EH (cell line): ENCODE data around the gene SLC2A4.
A peak's percentile ranks its signal among the peaks of the same experiment; 100 is the strongest.

ENCODE experiments used
- DNase-seq: peaks from one replicate; pipeline ENCODE4 v3.0.0-alpha.2; 2015; ENCODE audit warnings: low read depth

The SLC2A4 gene

DNA sequence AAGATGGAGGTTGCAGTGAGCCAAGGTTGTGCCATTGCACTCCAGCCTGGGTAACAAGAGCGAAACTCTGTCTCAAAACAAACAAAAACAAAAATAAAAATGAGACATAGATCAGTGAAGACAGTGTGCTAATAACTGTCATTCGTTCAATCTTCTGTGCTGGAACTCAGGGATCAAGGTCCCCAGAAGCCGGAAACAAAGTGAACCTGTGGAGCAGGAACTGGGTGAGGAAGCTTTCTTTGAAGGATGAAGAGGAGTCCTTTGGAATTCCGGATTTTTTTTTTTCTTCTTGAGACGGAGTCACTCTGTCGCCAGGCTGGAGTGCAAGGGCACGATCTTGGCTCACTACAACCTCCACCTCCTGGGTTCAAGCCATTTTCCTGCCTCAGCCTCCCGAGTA lies 2.1 kb upstream of the SLC2A4 start:
- DNase-seq: no peak

- peak; percentile 78 for DNase-seq
These were observed 922 bp upstream of the SLC2A4 start for GRCh38 chr17:7280519-7281073.

DNA sequence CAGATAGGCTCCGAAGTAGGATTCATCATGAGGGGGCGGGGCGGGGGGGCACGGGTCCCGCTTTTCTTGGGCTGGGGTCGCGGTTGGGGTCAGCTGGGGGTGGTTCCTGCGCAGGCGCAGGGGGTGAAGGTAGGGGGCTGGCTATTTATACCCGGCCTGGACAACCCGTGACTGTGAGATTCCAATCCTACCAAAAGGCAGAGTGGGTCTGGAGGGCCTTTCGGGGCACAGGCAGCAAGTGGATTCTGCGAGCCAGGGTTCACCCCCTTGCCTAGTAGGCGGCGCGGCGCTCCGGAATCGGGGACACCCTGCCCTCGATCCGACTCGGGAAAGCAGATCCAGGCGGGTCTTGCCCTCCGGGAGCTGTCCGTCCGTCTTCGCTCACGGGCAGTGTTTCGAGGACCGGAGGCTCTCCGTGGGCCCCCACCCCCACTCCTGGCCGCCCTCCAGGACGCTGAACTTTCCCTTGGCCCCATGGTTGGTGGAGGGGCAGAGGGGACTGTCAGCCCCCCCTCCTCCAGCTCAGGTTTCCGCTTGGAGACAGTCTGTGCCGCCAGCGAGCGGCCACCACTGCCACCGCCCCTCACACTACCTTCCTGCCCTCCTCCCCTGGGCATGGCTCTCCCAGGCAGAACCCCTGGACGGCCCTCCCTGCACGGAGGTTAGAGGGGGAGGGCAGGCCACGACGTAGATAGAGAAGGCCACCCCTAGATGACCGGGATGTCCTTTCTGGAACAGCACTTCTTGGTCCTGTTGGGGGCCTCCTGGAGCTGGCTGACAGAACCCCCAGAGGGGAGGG lies 634 bp downstream of the SLC2A4 start:
- DNase-seq: no peak

GRCh38 chr17:7282752-7283321 lies 1.3 kb downstream of the SLC2A4 start:
- no peak for DNase-seq

DNA sequence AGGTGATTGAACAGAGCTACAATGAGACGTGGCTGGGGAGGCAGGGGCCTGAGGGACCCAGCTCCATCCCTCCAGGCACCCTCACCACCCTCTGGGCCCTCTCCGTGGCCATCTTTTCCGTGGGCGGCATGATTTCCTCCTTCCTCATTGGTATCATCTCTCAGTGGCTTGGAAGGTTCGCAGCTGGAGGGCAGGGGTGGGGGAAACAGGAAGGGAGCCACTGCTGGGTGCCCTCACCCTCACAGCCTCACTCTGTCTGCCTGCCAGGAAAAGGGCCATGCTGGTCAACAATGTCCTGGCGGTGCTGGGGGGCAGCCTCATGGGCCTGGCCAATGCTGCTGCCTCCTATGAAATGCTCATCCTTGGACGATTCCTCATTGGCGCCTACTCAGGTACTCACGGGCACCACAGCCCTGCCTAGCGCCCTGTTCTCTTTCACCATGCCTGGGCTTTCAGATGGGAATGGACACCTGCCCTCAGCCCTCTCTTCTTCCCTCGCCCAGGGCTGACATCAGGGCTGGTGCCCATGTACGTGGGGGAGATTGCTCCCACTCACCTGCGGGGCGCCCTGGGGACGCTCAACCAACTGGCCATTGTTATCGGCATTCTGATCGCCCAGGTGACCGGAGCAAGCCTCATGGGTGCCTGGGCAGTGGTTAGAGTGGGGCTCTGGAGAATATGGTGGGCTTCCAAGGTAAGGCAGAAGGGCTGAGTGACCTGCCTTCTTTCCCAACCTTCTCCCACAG lies 2.1 kb downstream of the SLC2A4 start:
- no peak for DNase-seq

DNA sequence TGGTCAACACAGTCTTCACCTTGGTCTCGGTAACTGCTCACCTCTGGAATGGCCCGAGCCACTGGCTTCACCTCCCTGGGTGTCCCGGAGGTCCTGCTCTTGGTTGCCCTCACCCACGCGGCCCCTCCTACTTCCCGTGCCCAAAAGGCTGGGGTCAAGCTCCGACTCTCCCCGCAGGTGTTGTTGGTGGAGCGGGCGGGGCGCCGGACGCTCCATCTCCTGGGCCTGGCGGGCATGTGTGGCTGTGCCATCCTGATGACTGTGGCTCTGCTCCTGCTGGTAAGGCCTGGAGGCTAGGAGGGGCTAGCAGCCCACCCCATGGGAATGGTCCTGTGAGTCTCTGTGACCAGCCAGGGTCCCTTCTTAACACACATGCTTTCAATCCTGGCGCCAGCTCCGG lies 3.4 kb downstream of the SLC2A4 start:
- DNase-seq: no peak

GRCh38 chr17:7285679-7286078 lies 4.2 kb downstream of the SLC2A4 start:
- no peak for DNase-seq

DNA sequence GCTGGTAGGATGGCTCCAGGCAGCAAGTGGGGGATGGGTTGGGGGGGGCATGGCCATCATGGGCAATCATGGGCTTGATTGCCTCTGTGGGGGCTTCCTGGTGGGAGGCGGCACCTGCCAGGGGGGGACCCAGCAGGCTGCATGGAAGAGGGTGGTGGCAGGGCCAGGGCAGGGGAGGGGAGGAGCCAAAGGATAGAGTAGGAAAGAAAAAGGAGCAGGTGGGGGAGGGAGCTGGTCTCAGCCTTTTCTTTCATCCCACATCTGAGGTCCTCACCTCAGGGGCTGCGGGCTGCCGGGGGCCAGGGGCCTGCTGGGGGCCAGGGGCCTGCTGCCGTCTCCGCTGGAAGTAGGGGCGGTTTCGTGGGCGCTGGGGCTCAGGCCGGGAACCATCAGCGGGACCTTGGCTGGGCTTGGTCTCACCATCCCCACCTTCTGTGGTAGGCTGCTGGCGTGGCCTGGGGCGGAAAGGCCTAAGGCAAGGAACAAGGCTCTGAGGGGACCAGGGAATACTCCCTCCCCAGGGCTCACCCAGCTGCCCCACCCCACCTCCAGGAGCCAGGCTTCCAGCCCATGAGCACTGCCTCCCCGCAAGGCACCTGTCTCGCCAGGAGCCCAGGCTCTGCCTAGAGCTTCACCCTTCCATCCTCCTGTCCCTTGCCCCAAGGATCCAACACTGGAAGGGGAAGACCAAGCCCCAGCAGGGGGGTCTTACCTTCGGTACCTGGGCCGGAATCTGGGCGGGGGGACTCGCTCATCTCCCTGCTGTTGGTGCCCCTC lies 7.9 kb downstream of the SLC2A4 start:
- DNase-seq: no peak

DNA sequence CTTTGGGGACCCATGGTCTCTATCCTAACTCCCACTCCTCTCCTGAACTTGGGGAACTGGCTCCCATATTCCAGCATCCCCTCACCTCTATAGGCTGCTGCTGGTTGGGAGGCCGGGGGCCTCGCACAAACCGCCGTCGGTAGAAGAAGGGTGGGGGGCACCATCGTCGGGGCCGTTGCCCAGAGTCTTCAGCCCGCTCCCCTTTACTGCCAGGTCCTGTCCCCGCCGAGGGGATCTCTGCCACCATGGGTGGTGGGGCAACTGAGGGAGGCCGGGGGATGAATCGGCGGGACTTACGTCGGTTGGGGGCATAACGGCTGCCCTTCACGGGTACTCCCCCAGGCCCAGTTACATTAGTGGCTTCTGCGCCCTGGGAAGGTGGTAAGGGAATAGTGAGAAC lies 8.6 kb downstream of the SLC2A4 start:
- DNase-seq: no peak

DNA sequence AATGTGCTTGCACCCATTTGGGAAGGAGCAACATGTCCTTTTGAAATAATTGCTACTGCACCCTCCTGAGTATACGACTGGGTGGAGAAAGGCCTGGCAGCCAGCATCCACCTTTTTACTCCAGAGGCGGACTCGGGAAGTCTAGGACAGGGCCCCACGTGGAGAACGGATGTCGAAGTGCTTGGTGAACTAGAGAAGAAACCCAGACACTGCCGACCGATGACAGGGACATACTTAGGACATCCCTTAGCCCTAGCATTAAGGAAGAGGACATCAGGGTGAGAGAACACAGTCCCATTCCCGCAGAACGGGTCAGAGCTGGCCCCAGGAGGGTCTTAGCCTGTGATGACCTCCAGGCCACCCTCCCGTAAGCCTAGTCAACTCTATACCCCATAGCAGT lies 9.2 kb downstream of the SLC2A4 start:
- no peak for DNase-seq

GRCh38 chr17:7292194-7292593 lies 10.7 kb downstream of the SLC2A4 start:
- DNase-seq: no peak

GRCh38 chr17:7292729-7293128 lies 11.2 kb downstream of the SLC2A4 start:
- no peak for DNase-seq

- DNase-seq: no peak
These were observed 11.6 kb downstream of the SLC2A4 start for GRCh38 chr17:7293159-7293558.

GRCh38 chr17:7293816-7294613 lies 12.5 kb downstream of the SLC2A4 start:
- DNase-seq: no peak

GRCh38 chr17:7294614-7295153 lies 13.2 kb downstream of the SLC2A4 start, which contains the start of gene YBX2:
TSS of gene YBX2 (minus strand) at chr17:7294639. CDS start at chr17:7294500, 139 bp downstream.
- peak; percentile 50 for DNase-seq

DNA sequence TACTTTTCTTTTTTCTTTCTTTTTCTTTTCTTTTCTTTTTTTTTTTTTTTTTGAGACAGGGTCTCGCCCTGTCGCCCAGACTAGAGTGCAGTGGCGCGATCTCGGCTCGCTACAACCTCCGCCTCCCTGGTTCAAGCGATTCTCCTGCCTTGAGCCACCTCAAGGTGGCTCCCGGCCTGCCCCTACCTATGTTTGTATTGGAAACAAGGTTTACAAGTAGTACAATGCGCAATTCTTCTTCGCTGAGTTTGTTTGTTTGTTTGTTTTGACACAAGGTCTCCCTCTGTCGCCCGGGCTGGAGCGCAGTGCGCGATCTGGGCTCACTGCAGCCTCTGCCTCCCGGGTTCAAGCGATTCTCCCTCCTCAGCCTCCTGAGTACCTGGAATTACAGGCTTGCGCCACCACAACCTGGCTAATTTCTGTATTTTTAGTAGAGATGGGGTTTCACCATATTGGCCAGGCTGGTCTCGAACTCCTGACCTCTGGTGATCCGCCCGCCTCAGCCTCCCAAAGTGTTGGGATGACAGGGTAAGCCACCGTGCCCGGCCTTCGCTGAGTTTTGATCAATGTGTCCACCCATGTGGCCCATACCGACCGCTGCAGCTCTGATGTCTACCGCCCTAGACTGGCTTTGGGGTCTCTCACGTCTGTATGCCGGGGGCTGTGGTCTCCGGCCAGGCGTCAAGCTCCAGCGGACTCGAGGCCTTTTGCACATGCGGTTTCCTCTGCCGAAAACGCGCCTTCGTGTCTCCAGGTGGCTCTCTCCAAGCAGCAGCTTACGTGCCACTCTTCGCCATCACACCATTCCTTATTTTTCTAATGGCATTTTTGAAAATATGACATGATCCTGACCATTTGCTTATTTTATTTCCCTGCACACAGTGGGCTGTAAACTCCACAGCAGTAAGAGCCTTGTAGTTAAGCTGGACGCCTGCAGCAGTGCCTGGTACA lies 14.0 kb downstream of the SLC2A4 start:
- no peak for DNase-seq

DNA sequence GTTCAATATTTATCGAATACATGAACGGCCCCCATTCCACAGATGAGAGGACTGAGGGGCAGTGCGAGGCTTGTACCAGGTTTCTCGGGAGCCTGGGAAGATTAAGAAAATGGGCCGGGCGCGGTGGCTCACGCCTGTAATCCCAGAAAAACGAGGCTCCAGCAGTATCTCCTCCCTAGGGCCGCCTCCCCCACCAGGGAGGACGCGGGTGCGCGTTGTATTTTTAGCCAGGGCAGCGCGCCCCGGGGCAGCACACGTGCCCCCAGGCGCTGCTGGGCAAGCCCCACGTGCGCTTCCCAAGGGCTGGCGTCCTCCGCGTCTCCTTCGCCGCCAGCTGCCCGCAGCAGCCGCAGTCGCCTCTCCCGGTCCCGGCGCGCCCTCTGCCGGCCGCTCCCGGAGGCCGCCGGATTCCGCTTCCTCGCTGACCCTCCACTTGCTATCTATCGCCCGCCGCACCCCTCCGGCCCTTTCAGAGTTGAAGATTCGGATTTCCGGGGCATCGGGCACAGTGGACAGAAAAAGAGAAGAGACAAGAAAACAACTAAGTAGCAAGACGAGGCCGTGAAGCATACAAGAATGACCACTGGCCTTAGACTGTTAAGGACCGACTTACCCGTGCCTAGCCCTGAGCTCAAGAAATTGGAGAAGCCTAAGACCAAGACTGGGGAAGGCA lies 14.8 kb downstream of the SLC2A4 start:
- peak; percentile 84 for DNase-seq

- DNase-seq: no peak
These were observed 22.7 kb downstream of the SLC2A4 start for GRCh38 chr17:7304179-7304578.
